GM12874 (cell line): ENCODE measurements around the gene DNAJC5G.

Experiments
- CTCF ChIP-seq: IDR thresholded peaks from 2 replicates; pipeline ENCODE4 v1.5.1; 2011; ENCODE audit warnings: low read depth, mild to moderate bottlenecking, control low read depth, low read length, moderate library complexity; ENCODE audit not compliant: insufficient read depth

DNAJC5G gene

GRCh38 chr2:27288610-27289009 lies 13.4 kb downstream of the DNAJC5G start:
- TF ChIP-seq CTCF, result no peak

GRCh38 chr2:27290549-27290948 lies 15.3 kb downstream of the DNAJC5G start:
- no peak for TF ChIP-seq CTCF

GRCh38 chr2:27291865-27292264 lies 16.6 kb downstream of the DNAJC5G start:
- no peak for TF ChIP-seq CTCF

- no peak for TF ChIP-seq CTCF
Measured at GRCh38 chr2:27294928-27295327, 19.7 kb downstream of the DNAJC5G start.

GRCh38 chr2:27296481-27296880 lies 21.2 kb downstream of the DNAJC5G start:
- no peak for TF ChIP-seq CTCF

GRCh38 chr2:27297195-27297594 lies 22.0 kb downstream of the DNAJC5G start:
- no peak for TF ChIP-seq CTCF

GRCh38 chr2:27298391-27299080 lies 23.3 kb downstream of the DNAJC5G start:
- TF ChIP-seq CTCF, result no peak
